Cardiac septum (tissue), 1 donor: Measurements from ENCODE around the gene C19orf33. TPM values are rescaled to one million over a fixed set of nuclear protein-coding genes. Genes with fewer than 3 reads are reported as not detected.

Source experiments
- DNase-seq: peaks from one replicate; pipeline ENCODE4 v3.0.0-alpha.2; 2020; ENCODE audit warnings: low spot score
- intact Hi-C: fragments of 100-400 bp; cut with DNase I; formaldehyde crosslinking; loops from one replicate; pipeline ENCODE4 v1.14.0; 2022
- total RNA-seq: library from RNA; stranded (reverse); fragmentation: NEBNext Ultra II Directional; extraction: Animal tissue kit (Norgen Biotek cat#: 25700); gene quantifications from one replicate; pipeline ENCODE4 v1.2.1, GENCODE V29; 2021
- donor health status: DM: no; HTN: no; CAD: no.

Gene C19orf33
- total RNA-seq, 1 donor from 2014 or later, result 2.0 TPM

DNA sequence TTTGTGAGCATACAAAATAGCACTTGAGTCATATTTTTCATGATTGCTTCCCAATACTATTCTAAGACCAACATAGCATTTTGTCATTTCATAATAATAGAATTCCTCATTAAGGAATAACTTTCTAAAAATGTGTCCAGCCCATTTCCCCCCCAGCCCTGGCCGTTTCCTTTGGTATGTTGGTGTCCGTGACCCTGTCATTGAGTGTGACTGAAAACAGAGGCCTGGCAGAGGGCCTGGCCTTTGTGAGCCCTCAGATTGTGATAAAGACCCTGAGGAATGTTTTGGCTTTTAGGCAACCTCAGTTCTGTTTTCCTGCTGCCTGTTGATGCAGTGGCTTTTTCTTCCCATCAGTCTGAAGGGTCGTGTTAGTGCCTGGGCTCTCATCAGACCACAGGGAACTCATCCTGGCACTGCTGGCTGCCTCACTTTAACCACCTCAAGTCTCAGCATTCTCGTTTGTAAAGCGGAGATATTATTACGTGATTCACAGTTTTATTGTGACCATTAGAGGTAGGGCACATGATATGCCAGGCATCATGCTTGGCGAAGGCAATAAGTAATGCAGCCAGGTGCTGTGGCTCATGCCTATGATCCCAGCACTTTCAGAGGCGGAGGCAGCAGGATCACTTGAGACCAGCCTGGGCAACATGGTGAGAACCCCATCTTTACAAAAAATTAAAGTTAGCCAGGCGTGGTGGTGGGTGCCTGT lies 25.9 kb upstream of the C19orf33 start:
- intact Hi-C loops, result loop anchor here (2.0 kb wide), 1 partner anchor 43 kb away; no protein-coding TSS in a partner anchor
- DNase-seq, result peak; percentile 86

DNA sequence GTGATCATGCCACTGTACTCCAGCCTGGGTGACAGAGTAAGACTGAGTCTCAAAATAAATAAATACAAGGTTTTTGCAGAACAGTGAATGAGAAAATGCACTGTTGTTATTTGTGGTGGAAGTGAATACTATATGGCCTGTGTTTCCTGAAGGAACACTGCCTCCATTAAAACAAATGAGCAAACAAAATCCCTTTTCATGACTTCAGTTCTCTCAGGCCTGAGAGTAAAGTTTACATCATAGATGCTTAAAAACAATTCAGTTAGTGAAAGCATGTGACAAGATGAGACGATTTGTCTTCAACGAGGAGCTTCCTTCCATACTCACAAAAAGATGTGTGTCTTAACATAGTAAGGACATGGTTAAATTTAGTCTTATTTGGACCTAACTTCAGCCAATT lies 25.3 kb upstream of the C19orf33 start:
- intact Hi-C loops, result loop anchor here (2.0 kb wide), 1 partner anchor 42 kb away; no protein-coding TSS in a partner anchor
- no peak for DNase-seq

DNA sequence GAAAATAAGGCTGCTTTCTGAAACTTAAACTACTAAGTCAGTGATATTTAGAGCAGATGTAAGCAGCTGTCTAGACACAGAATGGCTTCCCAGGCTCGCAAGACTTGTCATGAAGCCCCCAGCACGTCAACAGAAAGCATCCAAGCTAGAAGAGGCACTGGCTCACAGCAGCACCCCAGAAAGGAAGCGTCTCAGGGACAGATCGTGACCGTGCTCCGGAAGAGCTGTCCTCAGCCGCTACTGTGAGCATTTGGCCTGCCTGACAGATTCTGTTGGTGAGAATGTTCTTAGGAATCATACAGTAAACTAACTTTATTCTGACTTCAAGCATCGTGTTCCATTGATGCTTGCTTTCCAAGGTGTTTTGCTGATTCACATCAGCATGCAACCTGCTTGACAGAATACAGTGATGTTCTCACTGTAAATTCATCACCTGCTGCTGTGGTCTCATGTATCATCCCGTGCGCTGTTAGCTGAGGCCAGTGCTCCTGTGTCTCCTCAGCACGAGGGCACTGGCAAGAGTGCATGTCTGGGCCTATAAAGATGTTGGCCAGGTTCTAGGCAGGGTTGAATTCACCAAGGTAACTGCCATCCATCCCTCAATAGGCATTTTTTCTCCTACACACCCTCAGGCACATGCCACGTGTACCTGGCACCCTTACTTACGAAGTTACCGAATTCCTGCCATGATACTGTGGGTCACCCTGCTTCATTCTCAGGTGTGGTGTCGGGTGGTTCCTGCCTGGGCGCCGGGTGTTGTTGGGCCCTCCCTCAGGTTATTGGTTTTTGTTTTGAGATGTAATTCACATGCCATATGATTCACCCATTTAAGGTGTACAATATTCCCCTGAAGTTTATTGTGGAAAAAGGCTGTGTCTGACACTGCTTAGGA lies 23.8 kb upstream of the C19orf33 start:
- intact Hi-C loops, result no loop called here
- no peak for DNase-seq

DNA sequence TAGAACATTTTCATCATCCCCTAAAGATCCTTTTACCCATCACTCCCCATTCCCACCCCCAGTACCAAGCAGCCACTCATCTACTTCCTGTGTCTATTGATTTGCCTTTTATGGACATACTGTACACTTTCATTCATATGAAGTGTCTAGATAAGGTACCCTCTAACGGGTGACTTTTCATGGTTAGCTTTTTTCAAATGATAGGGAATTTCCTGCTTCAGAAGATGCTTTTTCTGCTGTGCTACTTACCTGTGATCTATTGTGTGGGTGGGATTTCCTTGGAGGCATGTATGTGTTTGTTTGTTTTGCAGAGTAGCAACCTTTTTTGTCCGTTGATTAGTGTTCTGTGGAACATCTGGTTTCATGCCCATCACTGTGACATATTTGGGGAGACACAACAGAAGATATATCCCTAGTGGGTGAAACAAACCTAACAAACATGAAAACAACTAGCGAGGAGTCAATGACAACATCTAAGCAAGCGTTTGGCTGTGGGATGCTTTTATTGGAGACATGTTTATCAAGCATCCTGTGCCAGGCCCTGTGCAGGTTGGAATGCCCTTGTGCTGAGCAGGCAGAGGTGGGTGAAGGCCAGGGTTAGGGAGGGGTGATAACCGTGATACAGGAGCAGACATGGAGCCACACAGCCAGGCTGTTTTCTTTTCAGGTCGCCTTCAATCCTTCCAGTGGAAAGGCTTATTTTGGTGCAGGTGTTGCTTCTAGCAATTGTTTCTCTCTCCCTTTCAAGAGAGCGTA lies 22.1 kb upstream of the C19orf33 start:
- no peak for DNase-seq
- intact Hi-C loops, result no loop called here

DNA sequence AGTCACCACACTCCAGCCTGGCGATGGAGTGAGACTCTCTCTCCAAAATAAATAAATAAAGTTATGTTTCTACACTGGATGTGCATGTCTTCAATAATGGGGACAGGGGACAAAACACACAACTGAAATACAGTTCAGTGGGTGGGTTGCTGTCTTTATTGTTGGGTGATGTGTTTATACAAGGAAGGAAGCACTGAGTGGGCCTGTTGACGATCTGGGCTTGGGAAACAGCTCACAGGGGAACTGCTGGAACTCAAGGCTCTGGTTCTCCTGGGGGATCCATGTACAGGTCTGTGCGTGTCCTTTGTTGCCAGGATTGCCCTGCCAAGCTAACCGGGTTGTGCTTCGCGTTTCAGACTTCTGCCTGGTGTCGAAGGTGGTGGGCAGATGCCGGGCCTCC lies 20.8 kb upstream of the C19orf33 start:
- intact Hi-C loops, result no loop called here
- DNase-seq, result no peak

DNA sequence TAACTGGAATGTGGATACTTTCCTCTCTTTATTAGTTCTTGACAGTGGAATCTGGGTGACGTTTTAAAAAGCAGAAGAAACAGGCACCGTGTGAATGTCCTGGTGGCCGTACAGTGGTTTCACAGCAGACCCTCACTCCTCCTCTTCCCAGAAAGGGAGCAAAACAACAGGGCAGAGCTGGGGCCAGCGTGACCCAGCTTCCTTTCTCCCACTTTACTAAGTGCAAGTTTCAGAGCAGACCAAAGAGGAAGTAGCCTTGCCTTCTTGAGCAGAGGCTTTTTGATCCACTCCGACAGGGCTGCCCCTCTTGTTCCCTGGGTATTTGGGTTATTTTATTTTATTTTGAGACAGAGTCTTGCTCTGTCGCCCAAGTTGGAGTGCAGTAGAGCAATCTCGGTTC lies 19.6 kb upstream of the C19orf33 start:
- intact Hi-C loops, result no loop called here
- DNase-seq, result no peak

DNA sequence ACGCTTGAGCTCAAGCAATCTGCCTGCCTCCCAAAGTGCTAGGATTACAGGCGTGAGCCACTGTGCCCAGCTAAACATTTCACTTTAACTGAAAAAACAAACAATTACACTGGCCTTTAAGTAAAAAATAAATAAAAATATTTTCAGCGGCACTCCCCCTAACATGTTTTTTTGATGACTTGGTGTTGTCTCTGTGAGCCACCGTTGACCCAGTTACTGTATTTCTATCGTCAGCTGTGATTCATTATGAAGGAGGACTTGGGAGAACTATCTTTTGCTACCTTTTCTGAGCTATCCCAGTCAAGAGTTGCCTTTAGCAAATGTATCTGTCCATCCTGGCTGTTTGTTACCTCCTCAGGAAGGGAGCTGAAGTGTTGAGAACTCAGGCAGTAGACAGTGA lies 18.5 kb upstream of the C19orf33 start:
- DNase-seq, result no peak
- intact Hi-C loops, result no loop called here

DNA sequence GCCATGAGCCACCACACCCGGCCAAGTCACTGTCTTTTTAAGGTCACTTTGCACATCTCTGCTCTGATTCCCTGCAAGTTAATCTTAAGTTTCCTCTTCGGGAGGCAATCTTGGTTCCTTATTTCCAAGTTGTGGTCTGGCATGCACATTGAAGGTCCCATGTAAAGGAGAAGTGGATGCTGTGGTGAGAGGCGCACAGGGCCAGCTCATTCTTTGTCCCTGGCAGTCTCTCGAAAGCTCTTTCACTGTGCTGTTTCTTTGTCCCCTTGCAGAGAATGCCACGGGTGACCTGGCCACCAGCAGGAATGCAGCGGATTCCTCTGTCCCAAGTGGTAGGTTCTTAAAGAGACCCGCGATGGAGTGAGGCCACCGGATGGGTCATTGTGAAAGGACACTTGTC lies 16.4 kb upstream of the C19orf33 start:
- intact Hi-C loops, result no loop called here
- no peak for DNase-seq

DNA sequence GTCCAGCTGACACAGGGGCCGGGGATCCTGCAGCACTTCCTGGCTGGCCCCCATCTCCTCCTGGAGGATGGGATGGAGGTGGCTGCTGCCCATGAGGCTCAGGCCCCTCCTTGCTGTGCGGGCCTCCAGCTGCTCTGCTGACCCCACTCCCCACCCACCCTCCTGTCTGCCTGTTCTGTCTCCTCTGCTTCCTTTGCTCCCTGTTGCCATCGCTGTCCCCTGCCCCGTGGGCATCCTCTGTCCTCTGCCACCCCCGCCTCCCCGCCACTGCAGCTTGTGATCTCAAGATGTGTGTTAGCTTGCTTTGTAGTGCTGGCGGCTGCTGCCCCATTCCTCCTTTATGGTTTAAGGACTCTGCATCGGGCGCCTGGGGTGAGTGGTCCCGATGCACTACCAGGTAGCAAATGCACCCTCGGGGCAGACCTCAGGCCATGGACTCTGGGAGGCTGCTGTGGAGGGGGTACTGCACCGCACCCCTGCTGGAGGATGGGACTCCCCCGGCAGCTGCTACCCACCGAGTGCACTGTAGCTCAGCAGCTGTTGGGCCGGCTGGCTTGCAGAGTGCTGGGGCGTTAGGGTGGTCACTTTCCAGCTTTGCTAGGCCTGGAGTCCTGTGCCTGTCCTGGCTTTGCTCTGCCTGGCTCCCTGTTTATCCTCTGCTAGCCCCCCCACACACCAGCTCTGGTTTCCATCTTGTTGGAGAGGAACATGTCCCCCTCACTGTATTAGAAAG lies 15.8 kb upstream of the C19orf33 start:
- DNase-seq, result no peak
- intact Hi-C loops, result no loop called here

DNA sequence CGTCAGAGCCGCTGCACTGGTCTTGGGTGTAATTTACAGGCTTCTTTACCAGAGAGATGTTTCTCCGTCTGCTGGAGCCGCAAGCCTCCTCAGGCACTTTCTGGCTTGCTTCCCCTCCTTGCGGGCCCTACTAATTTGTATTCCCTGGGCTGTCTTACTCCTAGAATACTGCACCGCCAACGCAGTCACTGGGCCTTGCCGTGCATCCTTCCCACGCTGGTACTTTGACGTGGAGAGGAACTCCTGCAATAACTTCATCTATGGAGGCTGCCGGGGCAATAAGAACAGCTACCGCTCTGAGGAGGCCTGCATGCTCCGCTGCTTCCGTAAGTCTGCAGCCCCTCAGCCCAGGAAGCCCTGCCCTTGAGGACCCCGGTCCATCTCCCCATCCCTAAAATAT lies 14.1 kb upstream of the C19orf33 start:
- DNase-seq, result no peak
- intact Hi-C loops, result no loop called here

DNA sequence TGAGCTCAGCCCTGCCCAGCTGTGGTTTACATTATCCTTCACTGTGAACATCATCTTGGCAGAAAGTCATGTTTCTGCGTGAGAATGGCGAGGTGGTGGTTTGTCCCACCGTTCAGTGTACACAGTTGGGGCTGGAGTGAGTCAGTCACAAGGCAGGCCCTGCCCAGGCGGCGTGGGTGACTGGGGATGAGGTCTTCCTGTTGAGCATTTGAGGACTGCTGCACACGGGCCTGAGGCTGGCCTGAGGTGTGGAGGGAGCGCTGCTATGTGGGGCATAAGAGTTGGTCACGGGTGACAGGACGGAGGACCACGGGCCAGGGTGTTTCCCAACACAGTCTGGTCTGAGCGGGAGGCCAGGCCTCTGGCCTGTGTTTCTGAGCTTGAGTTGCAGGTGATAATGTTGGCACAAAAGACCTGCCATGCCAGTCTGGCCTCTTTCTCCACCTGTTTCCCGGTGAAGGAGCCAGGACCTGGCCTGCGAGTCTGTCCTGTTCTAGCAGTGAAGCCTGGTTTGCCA lies 13.4 kb upstream of the C19orf33 start:
- intact Hi-C loops, result no loop called here
- no peak for DNase-seq

DNA sequence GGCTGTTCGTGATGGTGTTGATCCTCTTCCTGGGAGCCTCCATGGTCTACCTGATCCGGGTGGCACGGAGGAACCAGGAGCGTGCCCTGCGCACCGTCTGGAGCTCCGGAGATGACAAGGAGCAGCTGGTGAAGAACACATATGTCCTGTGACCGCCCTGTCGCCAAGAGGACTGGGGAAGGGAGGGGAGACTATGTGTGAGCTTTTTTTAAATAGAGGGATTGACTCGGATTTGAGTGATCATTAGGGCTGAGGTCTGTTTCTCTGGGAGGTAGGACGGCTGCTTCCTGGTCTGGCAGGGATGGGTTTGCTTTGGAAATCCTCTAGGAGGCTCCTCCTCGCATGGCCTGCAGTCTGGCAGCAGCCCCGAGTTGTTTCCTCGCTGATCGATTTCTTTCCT lies 12.2 kb upstream of the C19orf33 start:
- no peak for DNase-seq
- intact Hi-C loops, result no loop called here

DNA sequence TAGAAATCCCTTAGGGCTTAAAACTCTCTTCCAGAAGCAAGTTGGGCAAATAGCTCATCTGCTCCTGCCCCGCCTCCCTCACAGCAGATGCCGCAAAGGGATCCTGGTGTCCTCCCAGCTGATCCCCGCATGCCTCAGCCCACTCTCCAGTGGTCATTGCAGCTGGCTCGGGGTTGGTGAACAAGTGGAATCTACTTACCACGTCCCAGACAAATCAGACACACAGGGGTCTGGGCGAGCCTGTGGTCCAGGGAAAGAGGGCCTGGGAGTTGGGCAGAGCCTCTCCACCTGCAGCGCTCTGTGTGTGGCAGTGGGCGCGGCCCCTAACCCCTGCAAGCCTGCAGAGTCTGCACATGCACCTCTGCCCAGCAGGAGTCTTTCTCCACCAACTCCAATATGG lies 10.8 kb upstream of the C19orf33 start:
- no peak for DNase-seq
- intact Hi-C loops, result no loop called here

DNA sequence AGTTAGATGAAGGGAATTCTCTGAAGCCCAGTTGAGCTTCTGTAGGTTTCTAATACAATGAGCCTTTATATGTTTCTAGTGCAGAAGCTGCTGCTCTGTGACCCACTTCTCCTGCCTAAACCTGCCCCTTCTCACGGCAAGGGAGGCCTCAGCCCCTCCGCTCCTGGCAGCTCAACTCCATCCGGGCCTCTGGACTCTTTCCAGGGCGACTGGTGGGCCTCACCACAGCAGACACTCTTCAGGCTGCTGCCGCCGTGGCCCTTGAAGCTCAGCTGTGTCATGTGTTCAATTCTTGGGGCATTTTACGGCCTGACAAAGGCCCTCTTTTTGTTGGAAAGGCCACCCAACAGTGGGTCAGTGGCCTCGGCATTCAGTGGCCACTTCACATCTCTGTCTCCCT lies 10.0 kb upstream of the C19orf33 start:
- no peak for DNase-seq

DNA sequence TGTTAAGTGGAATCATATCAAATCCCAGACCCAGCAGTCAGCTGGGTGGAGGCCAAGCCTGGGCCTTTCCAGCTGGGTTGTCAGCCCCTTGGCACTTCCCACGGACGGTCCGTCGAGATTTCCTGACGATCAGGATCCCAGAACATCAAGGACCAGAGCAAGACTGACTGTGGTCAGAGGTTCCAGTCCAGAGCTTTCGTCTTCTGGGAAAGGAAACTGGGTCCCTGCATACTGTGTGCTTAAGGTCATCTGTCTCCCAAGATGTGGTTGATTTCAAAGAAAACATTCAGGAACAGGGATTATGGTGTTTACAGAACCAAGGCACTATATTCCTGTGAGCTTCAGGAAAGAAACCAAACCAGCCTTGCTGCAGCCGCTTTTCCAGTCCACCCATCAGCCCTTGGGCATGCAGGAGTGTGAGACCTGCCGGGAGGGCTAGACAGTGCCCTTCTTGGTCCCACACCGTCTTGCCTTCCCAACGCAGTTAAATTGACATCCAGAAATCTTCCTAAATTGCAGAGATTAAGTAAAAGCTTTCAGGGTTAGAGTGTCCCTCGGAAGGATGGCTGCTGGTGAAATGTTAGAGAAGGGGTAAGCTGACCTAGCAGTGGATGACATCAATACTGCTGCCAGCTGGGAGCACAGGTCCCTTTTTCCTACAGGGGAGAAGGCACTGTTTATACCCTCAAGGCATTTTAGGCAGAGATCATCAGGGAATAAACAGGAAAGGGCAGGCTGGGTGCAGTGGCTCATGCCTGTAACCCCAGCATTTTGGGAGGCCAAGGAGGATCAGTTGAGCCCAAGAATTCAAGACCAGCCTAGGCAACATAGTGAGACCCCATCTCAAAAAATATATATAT lies 5.0 kb upstream of the C19orf33 start:
- DNase-seq, result no peak
- intact Hi-C loops, result no loop called here

More for the DNA sequence above, 10.0 kb upstream of the C19orf33 start:
- intact Hi-C loops, result no loop called here

DNA sequence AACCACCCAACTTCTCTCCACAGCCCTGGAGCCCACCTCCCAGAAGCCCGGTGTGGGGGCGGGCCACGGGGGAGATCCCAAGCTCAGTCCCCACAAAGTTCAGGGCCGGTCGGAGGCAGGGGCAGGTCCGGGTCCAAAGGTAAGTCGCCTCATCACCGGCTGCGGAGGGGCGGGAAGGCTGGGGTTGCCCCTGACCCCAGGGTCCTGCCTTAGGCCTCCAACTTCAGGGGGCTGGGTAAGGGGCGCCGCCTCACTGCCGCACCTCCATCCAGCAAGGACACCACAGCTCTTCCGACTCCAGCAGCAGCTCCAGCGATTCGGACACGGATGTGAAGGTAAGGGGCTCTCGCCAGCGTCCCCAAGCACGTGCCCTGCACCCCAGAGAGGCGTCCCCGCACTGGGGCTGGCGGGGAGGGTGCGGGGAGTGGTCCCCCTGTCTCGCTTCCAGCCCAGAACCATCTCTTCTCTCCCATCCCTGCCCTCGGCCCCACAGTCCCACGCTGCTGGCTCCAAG lies 358 bp downstream of the C19orf33 start:
- no peak for DNase-seq

DNA sequence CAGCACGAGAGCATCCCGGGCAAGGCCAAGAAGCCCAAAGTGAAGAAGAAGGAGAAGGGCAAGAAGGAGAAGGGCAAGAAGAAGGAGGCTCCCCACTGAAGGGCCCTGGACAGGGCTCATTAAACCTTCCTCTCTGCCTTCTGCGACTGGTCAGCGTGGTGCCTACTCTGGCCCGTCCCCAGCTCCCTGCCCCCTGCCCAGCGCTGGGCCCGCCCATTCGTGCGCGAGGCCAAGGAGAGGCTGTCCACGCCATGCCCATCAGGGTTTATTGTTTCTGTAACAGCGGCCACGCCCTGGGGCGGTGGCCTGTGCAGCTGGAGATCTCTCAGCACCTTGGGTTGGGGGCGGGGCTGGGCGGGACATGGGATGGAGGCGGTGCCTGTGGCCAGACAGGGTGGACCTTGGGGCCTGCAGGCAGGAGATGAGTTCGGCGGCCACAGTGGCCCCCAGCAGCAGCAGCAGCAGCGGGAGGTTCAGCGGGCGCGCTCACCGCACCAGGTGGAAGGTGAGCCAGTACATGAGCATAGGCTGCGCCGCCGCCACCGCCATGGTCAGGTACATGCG lies 897 bp downstream of the C19orf33 start:
- no peak for DNase-seq

More for the DNA sequence above, 358 bp downstream of the C19orf33 start:
- intact Hi-C loops, result no loop called here

DNA sequence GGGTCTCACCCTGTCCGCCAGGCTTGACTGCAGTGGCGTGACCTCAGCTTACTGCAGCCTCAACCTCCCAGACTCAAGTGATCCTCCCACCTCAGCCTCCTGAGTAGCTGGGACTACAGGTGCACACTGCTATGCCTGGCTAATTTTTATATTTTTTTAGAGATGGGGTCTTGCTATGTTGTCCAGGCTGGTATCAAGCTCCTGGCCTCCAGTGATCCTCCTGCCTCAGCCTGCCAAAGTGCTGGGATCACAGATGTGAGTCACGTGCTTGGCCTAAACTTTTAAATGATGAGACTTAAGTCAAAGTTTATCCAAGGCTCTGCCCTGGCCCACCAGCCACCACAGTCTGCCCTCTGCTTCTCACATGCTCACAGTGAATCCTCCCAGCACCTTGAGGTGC lies 2.2 kb downstream of the C19orf33 start:
- intact Hi-C loops, result no loop called here

More for the DNA sequence above, 897 bp downstream of the C19orf33 start:
- intact Hi-C loops, result no loop called here

More for the DNA sequence above, 2.2 kb downstream of the C19orf33 start:
- no peak for DNase-seq
